Measurements from ENCODE around the gene S100A6.

Gene S100A6

DNA sequence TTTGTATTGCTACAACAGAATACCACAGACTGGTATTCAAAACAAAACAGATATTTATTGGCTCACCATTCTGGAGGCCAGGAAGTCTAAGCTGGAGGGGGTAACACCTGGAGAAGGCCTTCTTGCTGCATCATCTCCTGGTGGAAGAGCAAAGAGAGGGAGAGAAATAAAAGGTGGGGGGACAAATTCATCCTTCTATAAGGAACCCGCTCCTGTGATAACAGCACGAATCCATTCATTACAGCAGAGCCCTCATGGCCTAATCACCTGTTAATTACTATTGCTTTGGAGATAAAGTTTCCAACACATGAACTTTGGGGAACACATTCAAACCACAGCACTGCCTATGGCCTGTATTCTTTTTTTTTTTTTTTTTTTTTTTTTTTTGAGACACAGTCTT is 24.4 kb upstream of the S100A6 start:
- in situ Hi-C loops (cut with HindIII; ENCODE audit: low pct_unique_long_range_greater_than_20kb, low sequenced_read_pairs) = no loop called here
- no peak for TF ChIP-seq JUND (IDR thresholded peaks at IDR 0.05; ENCODE audit: low read depth)
- DNase-seq (ENCODE audit: low read depth in 1 of 2, low spot score in 1 of 2) = no peak

DNA sequence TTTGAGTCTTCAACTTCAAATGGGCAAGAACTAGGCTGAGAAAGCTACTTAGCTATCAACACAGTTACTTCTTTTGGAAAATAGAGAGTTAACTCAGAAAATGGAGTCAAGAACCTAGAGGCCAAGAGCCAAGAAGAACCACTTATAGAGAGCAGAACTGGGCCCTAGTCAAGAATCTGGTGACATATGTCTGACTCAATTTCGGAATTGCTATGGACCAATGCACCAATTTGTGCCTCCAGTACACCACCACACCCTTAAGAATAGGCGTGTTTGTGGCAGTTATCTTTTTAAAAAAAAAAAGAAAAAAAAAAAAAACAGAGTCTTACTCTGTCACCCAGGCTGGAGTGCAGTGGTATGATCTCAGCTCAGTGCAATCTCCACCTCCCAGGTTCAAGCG is 22.1 kb upstream of the S100A6 start:
- no peak for DNase-seq (ENCODE audit: low read depth in 1 of 2, low spot score in 1 of 2)
- in situ Hi-C loops (cut with HindIII; ENCODE audit: low pct_unique_long_range_greater_than_20kb, low sequenced_read_pairs) = no loop called here
- TF ChIP-seq JUND (IDR thresholded peaks at IDR 0.05; ENCODE audit: low read depth) = no peak

- in situ Hi-C loops (cut with HindIII; ENCODE audit: low pct_unique_long_range_greater_than_20kb, low sequenced_read_pairs) = no loop called here
- no peak for DNase-seq (ENCODE audit: low read depth in 1 of 2, low spot score in 1 of 2)
- no peak for TF ChIP-seq JUND (IDR thresholded peaks at IDR 0.05; ENCODE audit: low read depth)
Observed at GRCh38 chr1:153556348-153556747, 20.6 kb upstream of the S100A6 start.

GRCh38 chr1:153553830-153554541 is 18.2 kb upstream of the S100A6 start:
- in situ Hi-C loops (cut with HindIII; ENCODE audit: low pct_unique_long_range_greater_than_20kb, low sequenced_read_pairs) = no loop called here
- DNase-seq (ENCODE audit: low read depth in 1 of 2, low spot score in 1 of 2) = no peak
- TF ChIP-seq JUND (IDR thresholded peaks at IDR 0.05; ENCODE audit: low read depth) = no peak

DNA sequence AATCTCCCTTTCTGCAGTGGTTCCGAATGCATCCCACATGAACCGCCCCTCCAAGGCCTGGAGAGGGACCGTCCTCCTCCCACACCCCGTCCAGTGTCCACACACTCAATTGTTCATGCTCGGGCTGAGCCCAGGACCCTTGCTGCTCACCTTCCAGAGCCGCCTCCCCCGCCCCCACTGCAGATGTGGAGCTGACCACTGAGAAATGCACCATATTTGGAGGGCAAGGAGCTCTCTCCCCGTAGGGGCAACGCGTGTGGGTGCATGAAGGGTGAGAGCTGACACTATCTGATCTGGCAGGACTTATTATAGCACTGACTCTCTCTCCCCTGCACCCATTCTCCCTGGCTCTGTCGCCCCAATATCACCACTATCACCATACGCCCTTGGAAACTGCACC is 17.3 kb upstream of the S100A6 start:
- in situ Hi-C loops (cut with HindIII; ENCODE audit: low pct_unique_long_range_greater_than_20kb, low sequenced_read_pairs) = no loop called here
- no peak for TF ChIP-seq JUND (IDR thresholded peaks at IDR 0.05; ENCODE audit: low read depth)
- no peak for DNase-seq (ENCODE audit: low read depth in 1 of 2, low spot score in 1 of 2)

DNA sequence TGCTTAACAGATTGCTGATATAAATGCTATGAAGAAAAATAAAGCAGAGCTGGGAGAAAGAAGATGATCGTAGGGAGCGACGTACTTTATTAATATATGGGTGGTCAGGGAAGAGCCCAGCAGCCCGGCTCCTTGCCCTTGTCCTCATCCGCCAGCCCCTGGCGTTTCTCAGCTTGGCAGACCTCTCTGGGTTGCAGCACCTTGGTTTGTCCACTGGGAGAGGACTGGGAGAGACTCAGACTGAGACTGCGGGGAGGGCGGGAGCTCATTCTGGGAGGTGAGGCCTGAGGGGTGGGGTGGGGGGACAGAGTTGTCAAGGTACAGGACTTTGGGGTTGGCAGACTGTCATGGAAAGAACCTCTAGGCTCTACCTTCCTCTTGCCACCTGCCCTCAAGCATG is 16.5 kb upstream of the S100A6 start:
- no peak for TF ChIP-seq JUND (IDR thresholded peaks at IDR 0.05; ENCODE audit: low read depth)
- peak in 1 of 2 experiments; percentile 36 for DNase-seq (ENCODE audit: low read depth in 1 of 2, low spot score in 1 of 2)
- in situ Hi-C loops (cut with HindIII; ENCODE audit: low pct_unique_long_range_greater_than_20kb, low sequenced_read_pairs) = no loop called here

- no peak for DNase-seq (ENCODE audit: low read depth in 1 of 2, low spot score in 1 of 2)
- no peak for TF ChIP-seq JUND (IDR thresholded peaks at IDR 0.05; ENCODE audit: low read depth)
- in situ Hi-C loops (cut with HindIII; ENCODE audit: low pct_unique_long_range_greater_than_20kb, low sequenced_read_pairs) = no loop called here
Observed at GRCh38 chr1:153550827-153551500, 15.2 kb upstream of the S100A6 start.

GRCh38 chr1:153550398-153550758 is 14.6 kb upstream of the S100A6 start:
- no peak for TF ChIP-seq JUND (IDR thresholded peaks at IDR 0.05; ENCODE audit: low read depth)
- no peak for DNase-seq (ENCODE audit: low read depth in 1 of 2, low spot score in 1 of 2)
- in situ Hi-C loops (cut with HindIII; ENCODE audit: low pct_unique_long_range_greater_than_20kb, low sequenced_read_pairs) = no loop called here

DNA sequence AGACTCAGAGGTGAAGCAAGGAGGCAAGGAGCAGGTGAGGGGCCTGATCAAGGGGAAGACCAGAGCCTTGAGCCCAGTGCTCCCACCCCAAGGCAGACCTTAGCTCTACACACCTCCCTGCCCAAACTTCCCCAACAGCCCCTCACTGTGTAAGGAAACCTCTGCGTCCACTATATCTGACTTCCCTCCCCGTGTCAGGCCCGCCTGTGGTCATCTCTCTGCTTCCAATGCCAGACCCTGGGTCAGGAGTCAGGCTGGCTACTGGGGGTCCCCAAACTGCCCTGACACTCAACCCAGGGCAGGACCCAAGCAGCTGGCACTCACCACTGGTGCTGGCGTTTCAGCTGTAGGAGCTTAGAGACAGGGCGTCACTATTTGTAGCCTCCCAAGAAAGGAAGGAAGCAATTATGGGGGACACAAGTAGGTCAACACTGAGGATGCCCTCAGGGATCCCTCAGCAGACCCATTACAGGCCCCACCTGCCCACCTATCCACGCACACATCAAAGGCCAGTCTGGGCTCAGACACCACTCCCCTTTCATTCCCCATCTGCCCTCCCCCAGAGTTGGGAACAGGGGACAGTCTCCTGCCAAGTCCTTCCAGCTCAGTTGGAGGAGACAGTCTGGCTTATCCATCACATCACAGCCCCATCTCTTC is 14.1 kb upstream of the S100A6 start:
- in situ Hi-C loops (cut with HindIII; ENCODE audit: low pct_unique_long_range_greater_than_20kb, low sequenced_read_pairs) = no loop called here
- DNase-seq (ENCODE audit: low read depth in 1 of 2, low spot score in 1 of 2) = no peak
- no peak for TF ChIP-seq JUND (IDR thresholded peaks at IDR 0.05; ENCODE audit: low read depth)

DNA sequence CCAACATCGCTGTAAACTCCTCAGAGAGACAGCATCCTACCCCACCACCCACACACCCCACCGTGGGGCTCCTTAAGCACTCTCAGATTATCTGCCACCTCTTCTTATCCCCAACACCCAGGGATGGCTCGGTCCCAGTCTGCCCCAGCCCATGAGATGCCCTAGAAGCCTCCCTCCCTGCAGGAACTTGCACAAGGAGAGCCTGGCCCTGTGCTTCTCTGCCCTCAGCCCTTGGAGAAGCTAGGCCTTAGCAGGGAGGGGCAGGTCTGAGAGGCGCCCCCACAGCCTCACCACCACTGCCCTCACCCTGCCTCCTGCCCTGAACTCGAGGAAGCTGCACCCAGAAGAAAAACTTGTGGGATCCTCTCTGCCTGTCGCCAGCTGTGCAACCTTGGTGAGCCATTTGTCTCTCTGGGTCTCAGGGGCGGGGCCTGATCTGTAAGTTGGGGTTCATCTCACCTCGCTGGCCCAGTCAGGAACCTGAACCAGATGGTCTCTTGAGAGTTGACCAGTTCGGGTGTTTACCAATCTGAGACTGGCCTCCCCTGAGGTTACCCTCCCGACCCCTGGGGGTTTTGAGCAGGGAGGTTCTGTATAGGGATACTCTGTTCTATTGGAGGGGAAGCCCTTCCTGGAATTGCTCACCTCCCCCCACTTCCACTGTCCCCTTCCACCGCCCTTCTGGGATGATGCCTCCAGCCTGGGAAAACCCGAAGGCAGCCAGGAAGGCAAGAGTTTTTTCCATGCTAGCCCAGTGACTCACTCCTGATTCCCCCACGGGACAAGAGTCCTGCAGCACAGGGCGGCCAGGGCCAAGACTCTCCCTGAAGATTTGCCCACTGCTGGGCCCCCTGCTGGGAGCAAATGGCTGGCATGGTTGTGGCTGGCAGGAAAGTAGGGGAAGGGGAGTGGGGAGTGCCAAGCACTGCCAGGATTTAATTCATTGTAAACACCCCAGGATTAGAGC is 13.2 kb upstream of the S100A6 start, which contains the start of gene S100A3:
S100A3 (minus strand) TSS at position 537 of the 967 bp plus-strand sequence. CDS start 773 bp downstream, outside the sequence.
- DNase-seq (ENCODE audit: low read depth in 1 of 2, low spot score in 1 of 2) = no peak

DNA sequence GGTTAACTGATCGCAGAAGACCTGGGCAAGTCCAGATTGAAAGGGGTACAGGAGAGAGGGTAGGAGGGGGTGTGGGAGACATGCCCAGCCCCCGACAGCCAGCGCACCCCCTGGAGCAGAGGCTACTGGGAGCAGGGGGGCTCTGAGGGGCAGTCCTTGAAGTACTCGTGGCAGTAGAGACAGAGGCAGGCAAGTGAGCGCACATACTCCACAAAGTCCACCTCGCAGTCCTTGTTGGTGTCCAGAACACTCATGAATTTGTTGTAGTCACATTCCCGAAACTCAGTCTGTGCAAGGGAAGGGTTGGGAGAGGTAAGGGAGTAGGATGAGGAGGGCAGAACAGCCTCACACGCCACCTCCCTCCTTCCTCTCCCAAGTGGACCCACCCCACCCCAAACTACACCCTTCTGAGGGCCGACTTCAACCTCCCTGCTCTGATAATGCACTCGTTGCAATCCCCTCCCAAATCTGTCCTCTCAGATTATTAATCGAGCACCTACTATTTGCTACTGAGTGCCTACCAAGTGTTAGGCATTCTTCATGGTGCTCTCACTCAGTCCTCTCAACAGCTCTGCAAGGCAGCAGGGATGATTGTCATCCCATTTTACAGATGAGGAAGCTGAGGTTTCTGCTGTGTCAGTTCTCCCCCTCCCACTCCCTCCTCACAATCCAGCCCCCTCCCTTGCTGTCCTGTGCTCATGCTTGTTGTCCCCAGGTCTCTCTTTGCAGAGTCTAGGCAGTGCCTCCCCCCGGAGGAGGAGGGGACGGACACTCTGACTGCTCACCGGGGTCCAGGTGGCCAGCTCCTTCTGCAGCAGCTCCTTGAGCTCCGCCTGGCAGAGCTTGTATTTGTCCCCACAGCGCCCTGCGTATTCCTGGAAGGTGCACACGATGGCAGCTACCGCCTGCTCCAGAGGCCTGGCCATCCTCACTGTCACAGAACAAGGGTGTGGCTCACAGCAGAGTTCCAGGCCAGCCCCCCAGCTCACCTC is 12.1 kb upstream of the S100A6 start:
- no peak for DNase-seq (ENCODE audit: low read depth in 1 of 2, low spot score in 1 of 2)
- TF ChIP-seq JUND (IDR thresholded peaks at IDR 0.05; ENCODE audit: low read depth) = no peak
- in situ Hi-C loops (cut with HindIII; ENCODE audit: low pct_unique_long_range_greater_than_20kb, low sequenced_read_pairs) = no loop called here

More for the DNA sequence above, 13.2 kb upstream of the S100A6 start, which contains the start of gene S100A3:
- in situ Hi-C loops (cut with HindIII; ENCODE audit: low pct_unique_long_range_greater_than_20kb, low sequenced_read_pairs) = no loop called here
- no peak for TF ChIP-seq JUND (IDR thresholded peaks at IDR 0.05; ENCODE audit: low read depth)
